Ovary (tissue), 9 donors: ENCODE measurements around the gene MUC5AC. TPM values are rescaled to one million over a fixed set of nuclear protein-coding genes. Genes with fewer than 3 reads are reported as not detected.
"Not testable (repeated sequence)": the region's sequence is repeated elsewhere in the genome, so short reads cannot be mapped to it uniquely, and the experiment has no call there.

Experiments
- DNase-seq, 5 donors: peaks; one replicate each; pipeline ENCODE4 v3.0.0-alpha.2; 2019 to 2020
- H3K27ac ChIP-seq, 2 donors: fragments of 200-600 bp; one replicate each; pipeline versions ENCODE4 v1.5.1 to v1.8.0; 2019 to 2022
- H3K27me3 ChIP-seq: fragments of 200-600 bp; one replicate; pipeline ENCODE4 v1.8.0; 2022
- H3K36me3 ChIP-seq: fragments of 200-600 bp; sonication (generic); one replicate; pipeline ENCODE4 v1.5.1; 2019
- H3K4me1 ChIP-seq: one replicate; pipeline ENCODE4 v1.8.1; 2013; ENCODE audit warnings: mild to moderate bottlenecking, moderate library complexity; ENCODE audit not compliant: insufficient read depth
- H3K4me3 ChIP-seq: fragments of 200-600 bp; sonication (generic); one replicate; pipeline ENCODE4 v1.5.1; 2017
- H3K9me3 ChIP-seq, 2 donors: fragments of 200-600 bp in 1 of 2; sonication (generic) in 1 of 2; one replicate each; pipeline versions ENCODE4 v1.5.1 to v1.8.1; 2013 to 2019; ENCODE audit warnings: mild to moderate bottlenecking in 1 of 2, moderate library complexity in 1 of 2
- CTCF ChIP-seq, 3 donors: fragments of 450-650 bp in 2 of 3; fragments of 200-600 bp in 1 of 3; IDR thresholded peaks; one replicate each; pipeline versions ENCODE4 v1.5.1 to v1.8.0; 2016 to 2022; ENCODE audit warnings: antibody characterized with exemption in 3 of 3, mild to moderate bottlenecking in 1 of 3
- EP300 ChIP-seq: sonication (generic); formaldehyde crosslinking; IDR thresholded peaks from one replicate; pipeline ENCODE4 v1.6.1; 2017; ENCODE audit warnings: antibody characterized with exemption
- POLR2A ChIP-seq: fragments of 450-650 bp; IDR thresholded peaks from one replicate; pipeline ENCODE4 v1.6.1; 2017; ENCODE audit warnings: antibody characterized with exemption, mild to moderate bottlenecking, moderate library complexity
- WGBS, 3 donors: extraction: QIAGEN DNeasy Blood & Tissue Kit in 1 of 3; methylation state at CpG; one replicate each; pipeline versions ENCODE4 v1.1.5 to v1.1.7; 2013 to 2017; 5-methylcytosine and 5-hydroxymethylcytosine counted together
- intact Hi-C, 4 donors: fragments of 100-400 bp; cut with DNase I; formaldehyde crosslinking; loops; one replicate each; pipeline versions ENCODE4 v1.11.0 to v1.15.1; 2022 to 2023
- polyA plus RNA-seq, 2 donors: library from polyadenylated mRNA; stranded (reverse); fragments of 200-250 nt in 1 of 2; fragments of 350-450 nt in 1 of 2; fragmentation: Illumina TruSeq in 1 of 2; extraction: RNeasy Lipid Tissue Mini Kit (QIAGEN cat#74804) in 1 of 2; gene quantifications; one replicate each; pipeline ENCODE4 v1.2.3, GENCODE V29; 2013 to 2014
- total RNA-seq, 7 donors: library from RNA; depleted of rRNA in 2 of 7; stranded (reverse); fragments of >200 nt in 2 of 7; fragmentation: NEBNext Ultra II Directional in 3 of 7; extraction: Animal tissue kit (Norgen Biotek cat#: 25700) in 3 of 7; gene quantifications; one replicate each; pipeline versions ENCODE4 v1.1.0 to v1.2.4, GENCODE V29; 2016 to 2023
- donor health status: DM: no; HTN: no; CAD: no; lungs with moderate emphysema.
- donor health status: DM: no; HTN: no; CAD: no.
- donor health status: Bipolar disorder and iron deficiency.
- donor health status: DM: yes; HTN: yes; CAD: no.
- donor health status: DM: no; HTN: no; CAD: no.
- donor health status: DM: yes; HTN: yes; CAD: no.

MUC5AC gene
- total and polyA plus RNA-seq, 9 donors = 0.03 TPM; not detected in 8

DNA sequence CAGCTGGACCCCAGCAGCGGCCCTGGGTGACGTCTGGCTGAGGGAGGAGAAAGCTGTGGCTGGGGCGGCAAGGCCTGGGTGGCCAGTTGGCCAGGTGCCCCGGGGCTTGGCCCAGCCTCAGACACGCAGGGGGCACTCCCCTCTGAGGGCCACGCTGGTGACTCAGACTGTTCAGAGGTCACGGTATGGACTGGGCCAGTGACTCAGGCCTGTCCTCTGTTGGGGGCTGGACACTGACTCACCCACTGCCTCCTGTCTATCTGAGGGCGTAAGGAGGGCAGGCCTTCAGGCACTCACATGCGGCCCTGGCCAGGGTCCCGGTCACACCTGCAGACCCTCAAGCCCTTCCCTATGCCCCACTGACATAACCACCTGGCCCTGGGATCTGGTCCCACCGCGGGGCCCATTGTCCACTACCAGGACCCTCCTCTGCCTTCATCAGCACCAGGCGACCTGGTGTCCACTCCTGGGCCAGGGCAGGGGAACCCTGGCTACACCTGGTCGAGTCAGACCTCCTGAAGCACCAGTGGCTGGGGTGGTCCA lies 3.7 kb upstream of the MUC5AC start:
- no peak overlapping the region for H3K27ac ChIP-seq
- DNase-seq = peak in 2 of 5 donors; percentile 19 to 36
- WGBS, 3 donors = 61 to 65% (median 64%) methylated on average over 11 to 14 of the region's 14 CpGs

GRCh38 chr11:1154656-1155055 lies 3.1 kb upstream of the MUC5AC start:
- intact Hi-C loops = loop anchor here in 1 of 4 donors (1.0 kb wide), 1 partner anchor 42 kb away; no protein-coding TSS in a partner anchor
- DNase-seq, H3K4me3 ChIP-seq, H3K27ac ChIP-seq, H3K4me1 ChIP-seq, H3K36me3 ChIP-seq, H3K9me3 ChIP-seq, H3K27me3 ChIP-seq: not testable (repeated sequence)
- 89 to 90% methylated on average over 1 to 2 of the region's 3 CpGs; no CpG with 5 or more reads in 1 of the 3 donors for WGBS, 3 donors

More for the DNA sequence above, 3.7 kb upstream of the MUC5AC start:
- H3K36me3 ChIP-seq = no peaks in the 10 kb centered on the region
- no peaks in the 10 kb centered on the region for H3K9me3 ChIP-seq
- H3K4me3 ChIP-seq = no peak overlapping the region
- H3K27me3 ChIP-seq = no peaks in the 10 kb centered on the region
- intact Hi-C loops = loop anchor here in 1 of 4 donors (1.0 kb wide), 1 partner anchor 42 kb away; no protein-coding TSS in a partner anchor
- H3K4me1 ChIP-seq = no peaks in the 10 kb centered on the region
- TF ChIP-seq CTCF (IDR thresholded peaks at IDR 0.05) (no peak), EP300 (no peak), POLR2A (no peak)

GRCh38 chr11:1155274-1155693 lies 2.5 kb upstream of the MUC5AC start:
- Histone ChIP-seq H3K27ac (no peak overlapping the region), H3K36me3 (no peaks in the 10 kb centered on the region), H3K27me3 (no peaks in the 10 kb centered on the region), H3K4me3 (no peak overlapping the region), H3K9me3 (no peaks in the 10 kb centered on the region), H3K4me1 (no peaks in the 10 kb centered on the region)
- TF ChIP-seq CTCF (IDR thresholded peaks at IDR 0.05) = no peak
- TF ChIP-seq POLR2A = no peak
- no peak for TF ChIP-seq EP300
- no peak for DNase-seq
- intact Hi-C loops = no loop called here

GRCh38 chr11:1156506-1157340 lies 1.0 kb upstream of the MUC5AC start:
- peak in 1 of 5 donors; percentile 9 for DNase-seq
- Histone ChIP-seq H3K27me3 (no peaks in the 10 kb centered on the region), H3K4me3 (no peak overlapping the region), H3K36me3 (no peaks in the 10 kb centered on the region), H3K9me3 (no peaks in the 10 kb centered on the region), H3K4me1 (no peaks in the 10 kb centered on the region), H3K27ac (no peak overlapping the region)
- WGBS, 3 donors = 84 to 87% (median 86%) methylated on average over 7 of the region's 7 CpGs
- intact Hi-C loops = no loop called here
- TF ChIP-seq CTCF (IDR thresholded peaks at IDR 0.05) (no peak), EP300 (no peak), POLR2A (no peak)

DNA sequence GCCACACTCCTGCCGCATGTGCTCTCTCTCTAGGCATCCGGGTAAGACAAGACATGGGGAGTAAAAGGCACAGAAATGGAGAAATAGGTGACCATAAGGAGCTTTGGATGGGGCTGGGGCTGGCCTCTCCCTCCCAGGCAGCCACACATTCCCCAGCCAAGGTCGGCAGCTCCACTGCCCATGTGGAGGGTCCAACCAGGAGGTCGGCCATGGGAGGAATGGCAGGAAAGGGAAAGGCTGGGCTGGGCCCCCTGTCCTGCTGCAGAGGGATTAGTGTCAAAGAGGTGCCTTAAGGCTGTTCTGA lies 460 bp upstream of the MUC5AC start:
- intact Hi-C loops = no loop called here

More for the DNA sequence above, 460 bp upstream of the MUC5AC start:
- DNase-seq = no peak
- H3K36me3 ChIP-seq = no peaks in the 10 kb centered on the region
- no peaks in the 10 kb centered on the region for H3K9me3 ChIP-seq
- H3K4me3 ChIP-seq = no peak overlapping the region
- 56 to 68% (median 59%) methylated on average over 4 of the region's 4 CpGs for WGBS, 3 donors
- TF ChIP-seq POLR2A = no peak
- no peak overlapping the region for H3K27ac ChIP-seq
- no peaks in the 10 kb centered on the region for H3K27me3 ChIP-seq
- no peaks in the 10 kb centered on the region for H3K4me1 ChIP-seq
